NCI-H510A (cell line): Measurements from ENCODE around the gene VSNL1.

Source experiments
- DNase-seq: peaks from one replicate; lab custom pipeline; 2025; lab: John Stamatoyannopoulos, UW

The VSNL1 gene

GRCh38 chr2:17614174-17614930 lies 73.9 kb downstream of the VSNL1 start:
- no peak for DNase-seq

GRCh38 chr2:17615147-17615546 lies 74.7 kb downstream of the VSNL1 start:
- no peak for DNase-seq

GRCh38 chr2:17615728-17616351 lies 75.3 kb downstream of the VSNL1 start:
- DNase-seq, result no peak

GRCh38 chr2:17616405-17616804 lies 75.9 kb downstream of the VSNL1 start:
- DNase-seq, result no peak

- no peak for DNase-seq
Measured at GRCh38 chr2:17617516-17617915, 77.0 kb downstream of the VSNL1 start.

GRCh38 chr2:17617955-17618354 lies 77.5 kb downstream of the VSNL1 start:
- DNase-seq, result no peak

- DNase-seq, result no peak
Measured at GRCh38 chr2:17620280-17620679, 79.8 kb downstream of the VSNL1 start.

GRCh38 chr2:17620841-17621240 lies 80.3 kb downstream of the VSNL1 start:
- no peak for DNase-seq

- no peak for DNase-seq
Measured at GRCh38 chr2:17621781-17622180, 81.3 kb downstream of the VSNL1 start.

GRCh38 chr2:17625446-17625845 lies 85.0 kb downstream of the VSNL1 start:
- DNase-seq, result no peak

- no peak for DNase-seq
Measured at GRCh38 chr2:17626986-17627385, 86.5 kb downstream of the VSNL1 start.

GRCh38 chr2:17627434-17627833 lies 86.9 kb downstream of the VSNL1 start:
- no peak for DNase-seq

- DNase-seq, result no peak
Measured at GRCh38 chr2:17628349-17629261, 88.1 kb downstream of the VSNL1 start.

GRCh38 chr2:17630089-17630488 lies 89.6 kb downstream of the VSNL1 start:
- DNase-seq, result no peak

GRCh38 chr2:17634997-17635396 lies 94.5 kb downstream of the VSNL1 start:
- no peak for DNase-seq

- DNase-seq, result no peak
Measured at GRCh38 chr2:17636257-17636656, 95.8 kb downstream of the VSNL1 start.

GRCh38 chr2:17637131-17637906 lies 96.8 kb downstream of the VSNL1 start:
- no peak for DNase-seq

- no peak for DNase-seq
Measured at GRCh38 chr2:17638196-17638743, 97.8 kb downstream of the VSNL1 start.

GRCh38 chr2:17640406-17640805 lies 99.9 kb downstream of the VSNL1 start:
- DNase-seq, result no peak

GRCh38 chr2:17643031-17643615 lies 102.6 kb downstream of the VSNL1 start:
- no peak for DNase-seq

- DNase-seq, result no peak
Measured at GRCh38 chr2:17644997-17645720, 104.7 kb downstream of the VSNL1 start.
